HG02588 (cell line): Measurements from ENCODE around the gene ELMO2.

Experiments
- ATAC-seq: cut with Tn5 transposase; IDR thresholded peaks from one replicate; pipeline ENCODE4 v1.9.1; 2021; ENCODE audit warnings: mild to moderate bottlenecking, moderate library complexity; ENCODE audit not compliant: unreplicated experiment

The ELMO2 gene

DNA sequence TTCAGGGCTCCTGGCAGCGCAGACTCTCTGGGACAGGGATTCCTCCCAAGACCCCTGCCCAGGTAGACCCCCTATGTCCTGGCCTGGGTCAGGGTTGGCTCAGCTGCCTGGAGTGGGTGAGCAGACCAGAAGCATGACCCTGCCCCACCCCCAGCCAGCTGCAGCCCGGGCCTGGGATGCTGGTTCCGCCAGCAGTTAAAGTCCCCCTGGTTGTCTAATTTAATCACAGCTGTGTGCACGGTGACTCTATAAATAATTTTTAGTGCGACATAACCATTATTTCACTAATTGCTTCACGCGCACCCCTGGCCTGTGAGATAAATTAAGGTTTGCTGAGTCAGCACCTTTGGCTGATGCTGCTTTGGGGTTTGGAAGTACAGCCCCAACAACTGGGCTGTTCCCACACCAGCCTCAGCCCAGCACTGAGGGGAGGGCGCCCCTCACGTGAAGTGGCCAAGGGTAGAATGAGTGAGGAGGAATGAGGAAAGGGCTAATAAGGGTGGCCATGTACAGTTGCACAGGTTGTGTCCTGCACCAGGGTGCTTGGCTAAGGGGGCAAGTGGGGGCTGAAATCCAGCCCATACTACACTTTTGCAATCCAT is 72.0 kb downstream of the ELMO2 start:
- no peak for ATAC-seq

DNA sequence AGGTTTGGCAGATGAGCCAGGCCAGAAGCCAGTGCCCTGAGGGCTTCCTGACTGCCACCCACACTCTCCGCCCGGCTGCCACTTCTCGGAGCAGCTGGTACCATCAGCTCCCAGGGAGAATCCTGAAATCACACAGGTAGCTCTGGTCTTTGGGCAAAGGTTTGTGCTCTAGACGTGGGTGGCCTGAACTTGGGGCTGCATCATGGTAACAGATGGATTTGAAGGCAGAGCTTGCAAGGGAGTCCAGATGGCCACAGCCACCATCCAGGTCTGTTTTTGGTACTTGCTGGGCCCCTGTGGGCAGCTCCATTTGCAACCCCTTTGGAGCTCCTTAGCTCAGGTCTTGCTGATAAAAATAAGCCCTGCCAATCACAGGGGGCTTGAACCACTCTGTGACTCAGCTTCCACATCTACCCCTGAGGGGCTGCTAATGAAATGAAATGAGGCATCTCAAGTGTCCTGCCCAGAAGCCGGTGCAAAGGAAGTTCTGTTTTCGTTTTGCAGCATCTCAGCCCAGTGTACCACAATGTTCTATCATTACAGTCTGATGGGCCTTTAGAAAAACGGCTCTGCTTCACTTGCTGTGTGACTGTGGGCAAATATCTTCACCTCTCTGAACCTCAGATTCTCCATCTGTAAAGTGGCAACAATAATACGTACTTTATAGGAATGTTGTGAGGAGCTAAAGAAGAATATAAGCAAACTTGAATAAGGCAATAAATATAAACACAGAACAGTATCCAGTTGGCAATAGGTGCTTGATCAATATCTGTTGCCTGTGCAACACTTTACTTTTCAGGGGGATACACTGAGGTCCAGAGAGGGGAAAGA is 73.0 kb downstream of the ELMO2 start:
- ATAC-seq: no peak

DNA sequence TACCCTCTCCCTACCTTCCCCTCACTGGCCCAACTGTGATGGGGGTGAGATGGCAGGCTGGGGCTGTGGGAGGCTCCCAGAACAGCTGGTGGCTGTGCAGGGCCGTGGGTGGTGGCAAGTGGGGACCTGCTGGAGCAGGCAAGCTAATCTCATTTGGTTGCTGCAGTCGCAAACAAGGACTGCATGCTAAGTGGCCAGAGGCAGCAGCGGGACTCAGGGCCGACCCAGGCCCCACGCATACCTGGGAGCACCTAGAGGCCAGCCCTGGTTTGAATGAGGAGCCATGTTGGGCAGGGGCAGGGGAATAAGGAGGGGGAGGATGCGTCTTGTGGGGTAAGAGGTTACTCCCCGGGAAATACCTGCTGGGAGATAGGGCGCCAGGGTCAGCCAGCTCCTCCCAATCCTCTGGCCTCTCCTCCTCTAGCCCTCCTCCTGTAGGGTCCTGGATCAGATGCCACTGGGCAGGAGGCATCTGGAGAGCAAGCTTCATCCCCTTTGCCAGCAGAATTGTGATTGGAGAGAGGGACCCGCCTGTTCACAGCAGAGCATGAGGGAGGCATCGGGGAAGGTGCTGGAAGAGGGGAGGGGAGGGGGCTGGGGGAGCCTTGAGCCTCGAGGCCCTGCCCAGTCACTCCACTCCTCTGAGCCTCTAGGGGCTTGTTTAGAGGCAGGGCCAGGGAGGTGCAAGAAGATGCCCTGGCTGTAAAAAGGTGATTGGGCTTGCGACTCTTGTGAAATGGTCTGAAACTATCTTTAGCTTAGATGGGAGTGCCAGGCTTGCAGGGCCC is 73.8 kb downstream of the ELMO2 start:
- no peak for ATAC-seq

DNA sequence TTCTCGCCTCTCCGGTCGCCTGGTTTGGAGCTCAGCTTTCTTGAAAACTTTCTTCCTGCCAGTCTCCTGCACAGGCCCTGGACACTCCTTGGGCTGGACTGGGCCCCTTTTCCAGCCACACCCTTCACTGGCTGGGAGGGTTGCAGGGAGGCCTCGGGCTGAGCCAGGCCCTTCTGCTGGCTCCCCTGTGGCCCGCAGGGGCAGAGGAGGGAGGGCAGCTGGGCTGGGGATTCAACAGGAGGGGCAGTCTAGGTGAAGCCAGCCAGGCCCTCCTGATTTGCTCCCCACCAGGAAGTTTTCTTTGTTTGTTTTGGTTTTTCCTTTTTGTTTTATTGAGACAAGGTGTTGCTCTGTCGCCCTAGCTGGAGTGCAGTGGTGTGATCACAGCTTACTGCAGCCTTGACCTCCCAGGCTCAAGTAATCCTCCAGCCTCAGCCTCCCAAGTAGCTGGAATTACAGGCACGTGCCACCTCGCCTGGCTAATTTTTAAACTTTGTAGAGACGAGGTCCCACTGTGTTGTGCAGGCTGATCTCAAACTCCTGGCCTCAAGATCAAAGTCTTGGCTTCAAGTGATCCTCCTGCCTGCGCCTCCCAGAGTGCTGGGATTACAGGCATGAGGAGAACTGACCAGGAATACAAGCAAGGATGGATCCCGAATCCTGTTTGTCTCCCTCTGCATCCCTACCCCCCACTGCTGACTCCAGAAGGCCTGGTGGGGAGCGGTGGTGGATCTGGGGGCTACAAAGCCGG is 74.6 kb downstream of the ELMO2 start:
- ATAC-seq: no peak

GRCh38 chr20:46330831-46331371 is 75.5 kb downstream of the ELMO2 start:
- no peak for ATAC-seq

DNA sequence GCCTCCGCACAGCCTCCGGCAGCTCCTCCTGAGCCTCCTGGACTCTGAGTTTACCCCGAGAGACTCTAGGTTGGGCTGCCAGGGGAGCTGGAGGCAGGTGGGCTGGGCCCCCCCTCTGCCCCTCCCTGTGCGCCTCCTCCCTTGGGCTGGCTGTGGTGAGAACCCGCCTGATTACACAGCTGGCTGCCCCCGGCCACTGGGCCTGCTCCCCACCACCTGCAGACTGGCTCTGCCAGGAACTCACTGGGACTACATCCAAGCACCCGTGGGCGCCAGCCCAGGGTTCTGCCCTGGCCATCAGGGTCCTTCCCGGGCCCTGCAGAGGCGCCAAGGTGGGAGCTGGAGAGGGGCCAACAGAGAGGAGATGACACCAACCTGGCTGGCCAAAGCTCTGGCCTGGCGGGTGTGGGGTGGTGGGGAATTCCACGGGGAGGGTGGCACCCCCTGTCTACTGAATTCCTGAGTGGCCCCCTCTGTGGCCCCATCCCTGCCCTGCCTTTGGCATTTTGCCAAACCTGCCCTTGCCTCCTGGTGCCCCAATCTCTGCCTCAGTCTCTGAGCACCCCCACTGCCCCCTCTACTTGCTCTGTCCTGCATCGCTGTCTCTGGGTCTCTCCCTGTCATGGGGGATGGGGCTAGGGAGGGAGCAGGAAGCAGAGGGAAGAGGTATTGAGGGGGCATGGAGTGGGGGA is 76.2 kb downstream of the ELMO2 start:
- ATAC-seq: no peak

- no peak for ATAC-seq
These were observed 78.1 kb downstream of the ELMO2 start for GRCh38 chr20:46328200-46328882.

GRCh38 chr20:46327557-46327956 is 78.9 kb downstream of the ELMO2 start:
- ATAC-seq: no peak

DNA sequence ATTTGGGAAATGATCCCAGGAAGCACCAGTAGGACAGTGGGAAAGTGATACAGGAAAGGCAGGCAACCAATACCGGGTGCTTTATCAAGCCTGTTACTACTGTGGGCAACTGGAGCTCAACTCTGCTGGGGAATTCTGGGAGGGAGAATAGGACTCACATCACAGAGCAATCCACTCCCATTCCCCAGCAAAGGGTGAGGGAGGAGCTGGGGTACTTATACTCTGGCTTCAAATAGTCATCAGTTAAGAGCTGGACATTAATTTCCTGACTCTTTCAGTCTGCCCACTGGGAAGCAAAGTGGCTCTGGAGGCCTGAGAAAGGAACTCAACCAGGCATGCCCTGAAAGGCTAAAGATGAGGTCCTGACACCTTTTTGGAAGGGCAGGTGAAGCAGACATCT is 80.6 kb downstream of the ELMO2 start:
- ATAC-seq: no peak

GRCh38 chr20:46324960-46325703 is 81.3 kb downstream of the ELMO2 start:
- no peak for ATAC-seq

DNA sequence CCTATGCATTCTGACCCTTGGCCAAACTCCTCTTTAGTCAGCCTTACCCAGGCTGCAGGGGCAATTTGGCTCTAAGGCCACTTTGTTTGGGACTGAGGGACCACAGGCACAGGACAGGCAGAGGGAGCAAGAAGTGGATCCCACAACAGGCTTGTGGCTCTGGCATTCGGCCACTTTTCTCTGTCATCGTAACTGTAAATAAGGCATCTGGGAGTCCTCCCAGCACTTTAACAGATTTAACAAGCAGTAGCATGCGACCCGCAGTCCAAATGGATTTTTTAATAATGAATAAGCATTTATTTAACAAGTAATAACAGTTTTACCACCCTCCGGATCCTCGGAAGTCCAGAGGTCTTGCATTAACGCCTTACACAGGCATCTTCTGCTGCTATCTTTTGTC is 82.0 kb downstream of the ELMO2 start:
- ATAC-seq: no peak

GRCh38 chr20:46323557-46323956 is 82.9 kb downstream of the ELMO2 start:
- ATAC-seq: no peak

DNA sequence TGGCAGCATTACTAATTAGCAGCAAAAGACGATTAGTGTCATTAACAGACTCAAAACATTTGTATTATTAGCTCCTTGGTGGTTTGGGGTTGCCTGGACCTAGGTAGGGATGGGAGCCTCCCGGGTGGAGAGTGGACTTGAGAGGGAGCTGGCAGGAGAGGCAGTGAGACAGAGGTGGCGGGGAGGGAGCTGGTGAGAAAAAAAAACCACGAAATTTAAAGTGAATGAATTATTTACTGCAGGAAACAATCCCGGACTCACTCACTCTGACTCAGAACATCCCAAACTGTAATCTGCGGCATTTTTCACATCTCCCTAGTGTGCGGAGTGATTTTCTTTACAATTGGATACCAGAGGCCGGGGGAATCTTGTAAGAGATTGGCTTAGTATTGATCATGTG is 83.8 kb downstream of the ELMO2 start:
- ATAC-seq: no peak

DNA sequence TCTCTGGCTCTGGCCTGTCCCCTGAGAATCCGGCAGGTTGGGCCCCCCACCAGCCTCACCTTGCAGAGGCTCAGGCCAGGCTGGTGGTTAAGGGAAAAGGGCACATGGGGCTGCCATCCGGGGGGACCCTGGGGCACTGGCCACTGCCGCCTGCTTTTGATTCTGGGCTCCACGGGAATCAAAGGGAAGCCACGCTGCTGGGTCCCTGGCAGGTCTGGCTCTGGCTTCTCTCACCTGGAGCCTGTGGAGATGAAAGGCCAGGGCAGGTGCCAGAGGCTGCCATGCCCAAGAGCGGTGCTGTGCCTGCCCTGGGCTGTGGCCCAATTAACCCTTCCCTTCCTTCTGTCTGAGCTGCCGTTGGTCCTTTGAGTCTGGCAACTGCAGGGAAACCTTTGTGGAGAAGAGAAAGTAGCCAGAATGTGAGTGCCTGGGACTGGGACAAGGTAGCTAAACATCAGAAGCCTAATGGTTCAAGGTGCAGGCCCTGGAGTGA is 88.7 kb downstream of the ELMO2 start:
- no peak for ATAC-seq

DNA sequence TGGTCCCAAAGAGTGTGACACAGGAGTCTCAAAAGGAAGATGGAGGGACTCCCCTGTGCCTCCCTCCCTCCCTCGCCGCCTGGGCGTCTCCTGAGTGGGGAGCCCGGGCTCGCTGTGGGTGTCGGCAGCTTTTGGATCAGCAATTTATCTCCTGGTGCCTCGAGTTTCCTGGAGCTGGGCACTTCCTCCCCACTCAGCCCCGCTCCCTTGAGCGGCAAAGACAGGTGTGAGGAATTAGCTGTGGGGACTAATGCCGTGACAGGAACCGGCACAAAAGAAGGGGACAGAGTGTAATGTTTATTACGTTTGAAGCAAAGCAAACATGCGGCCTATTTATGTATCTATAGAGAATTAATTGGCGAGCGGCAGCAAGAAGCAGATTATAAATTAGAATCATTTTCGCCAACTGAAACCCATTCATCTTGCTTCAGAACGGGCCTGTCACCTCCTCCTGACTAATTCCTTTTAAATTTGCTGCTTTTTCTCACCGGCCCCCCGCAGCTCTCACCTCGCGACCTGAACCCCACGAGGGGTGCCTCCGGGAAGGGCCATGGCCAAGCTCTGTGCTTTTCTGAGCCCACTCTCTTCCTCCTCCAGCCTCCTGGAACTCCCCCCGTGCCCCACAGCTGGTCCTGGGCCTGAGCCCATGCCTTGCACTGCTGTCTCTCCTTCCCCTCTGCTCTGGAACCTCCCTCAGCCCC is 89.3 kb downstream of the ELMO2 start:
- ATAC-seq: no peak
